Measurements from ENCODE around the gene TPM2.

The TPM2 gene

GRCh38 chr9:35679091-35679490 lies 10.6 kb downstream of the TPM2 start:
- DNase-seq (ENCODE audit: low read depth in 2 of 2), result no peak

DNA sequence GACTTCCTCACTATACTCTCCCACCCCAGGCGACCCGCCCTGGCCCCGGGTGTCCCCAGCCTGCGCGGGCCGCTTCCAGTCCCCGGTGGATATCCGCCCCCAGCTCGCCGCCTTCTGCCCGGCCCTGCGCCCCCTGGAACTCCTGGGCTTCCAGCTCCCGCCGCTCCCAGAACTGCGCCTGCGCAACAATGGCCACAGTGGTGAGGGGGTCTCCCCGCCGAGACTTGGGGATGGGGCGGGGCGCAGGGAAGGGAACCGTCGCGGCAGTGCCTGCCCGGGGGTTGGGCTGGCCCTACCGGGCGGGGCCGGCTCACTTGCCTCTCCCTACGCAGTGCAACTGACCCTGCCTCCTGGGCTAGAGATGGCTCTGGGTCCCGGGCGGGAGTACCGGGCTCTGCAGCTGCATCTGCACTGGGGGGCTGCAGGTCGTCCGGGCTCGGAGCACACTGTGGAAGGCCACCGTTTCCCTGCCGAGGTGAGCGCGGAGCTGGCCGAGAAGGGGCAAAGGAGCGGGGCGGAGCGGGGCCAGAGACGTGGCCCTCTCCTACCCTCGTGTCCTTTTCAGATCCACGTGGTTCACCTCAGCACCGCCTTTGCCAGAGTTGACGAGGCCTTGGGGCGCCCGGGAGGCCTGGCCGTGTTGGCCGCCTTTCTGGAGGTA lies 13.9 kb downstream of the TPM2 start:
- DNase-seq (ENCODE audit: low read depth in 2 of 2), result no peak

- DNase-seq (ENCODE audit: low read depth in 2 of 2), result no peak
Measured at GRCh38 chr9:35675204-35675603, 14.5 kb downstream of the TPM2 start.

DNA sequence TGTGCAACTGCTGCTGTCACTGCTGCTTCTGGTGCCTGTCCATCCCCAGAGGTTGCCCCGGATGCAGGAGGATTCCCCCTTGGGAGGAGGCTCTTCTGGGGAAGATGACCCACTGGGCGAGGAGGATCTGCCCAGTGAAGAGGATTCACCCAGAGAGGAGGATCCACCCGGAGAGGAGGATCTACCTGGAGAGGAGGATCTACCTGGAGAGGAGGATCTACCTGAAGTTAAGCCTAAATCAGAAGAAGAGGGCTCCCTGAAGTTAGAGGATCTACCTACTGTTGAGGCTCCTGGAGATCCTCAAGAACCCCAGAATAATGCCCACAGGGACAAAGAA lies 15.7 kb downstream of the TPM2 start:
- DNase-seq (ENCODE audit: low read depth in 2 of 2), result no peak

DNA sequence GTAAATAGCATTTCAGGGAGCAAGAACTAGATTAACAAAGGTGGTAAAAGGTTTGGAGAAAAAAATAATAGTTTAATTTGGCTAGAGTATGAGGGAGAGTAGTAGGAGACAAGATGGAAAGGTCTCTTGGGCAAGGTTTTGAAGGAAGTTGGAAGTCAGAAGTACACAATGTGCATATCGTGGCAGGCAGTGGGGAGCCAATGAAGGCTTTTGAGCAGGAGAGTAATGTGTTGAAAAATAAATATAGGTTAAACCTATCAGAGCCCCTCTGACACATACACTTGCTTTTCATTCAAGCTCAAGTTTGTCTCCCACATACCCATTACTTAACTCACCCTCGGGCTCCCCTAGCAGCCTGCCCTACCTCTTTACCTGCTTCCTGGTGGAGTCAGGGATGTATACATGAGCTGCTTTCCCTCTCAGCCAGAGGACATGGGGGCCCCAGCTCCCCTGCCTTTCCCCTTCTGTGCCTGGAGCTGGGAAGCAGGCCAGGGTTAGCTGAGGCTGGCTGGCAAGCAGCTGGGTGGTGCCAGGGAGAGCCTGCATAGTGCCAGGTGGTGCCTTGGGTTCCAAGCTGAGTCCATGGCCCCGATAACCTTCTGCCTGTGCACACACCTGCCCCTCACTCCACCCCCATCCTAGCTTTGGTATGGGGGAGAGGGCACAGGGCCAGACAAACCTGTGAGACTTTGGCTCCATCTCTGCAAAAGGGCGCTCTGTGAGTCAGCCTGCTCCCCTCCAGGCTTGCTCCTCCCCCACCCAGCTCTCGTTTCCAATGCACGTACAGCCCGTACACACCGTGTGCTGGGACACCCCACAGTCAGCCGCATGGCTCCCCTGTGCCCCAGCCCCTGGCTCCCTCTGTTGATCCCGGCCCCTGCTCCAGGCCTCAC lies 16.3 kb downstream of the TPM2 start, which contains the start of gene CA9:
Gene CA9 (plus strand): TSS at position 797 of the 893 bp plus-strand sequence. CDS start 32 bp downstream, at position 829.
- no peak for DNase-seq (ENCODE audit: low read depth in 2 of 2)

DNA sequence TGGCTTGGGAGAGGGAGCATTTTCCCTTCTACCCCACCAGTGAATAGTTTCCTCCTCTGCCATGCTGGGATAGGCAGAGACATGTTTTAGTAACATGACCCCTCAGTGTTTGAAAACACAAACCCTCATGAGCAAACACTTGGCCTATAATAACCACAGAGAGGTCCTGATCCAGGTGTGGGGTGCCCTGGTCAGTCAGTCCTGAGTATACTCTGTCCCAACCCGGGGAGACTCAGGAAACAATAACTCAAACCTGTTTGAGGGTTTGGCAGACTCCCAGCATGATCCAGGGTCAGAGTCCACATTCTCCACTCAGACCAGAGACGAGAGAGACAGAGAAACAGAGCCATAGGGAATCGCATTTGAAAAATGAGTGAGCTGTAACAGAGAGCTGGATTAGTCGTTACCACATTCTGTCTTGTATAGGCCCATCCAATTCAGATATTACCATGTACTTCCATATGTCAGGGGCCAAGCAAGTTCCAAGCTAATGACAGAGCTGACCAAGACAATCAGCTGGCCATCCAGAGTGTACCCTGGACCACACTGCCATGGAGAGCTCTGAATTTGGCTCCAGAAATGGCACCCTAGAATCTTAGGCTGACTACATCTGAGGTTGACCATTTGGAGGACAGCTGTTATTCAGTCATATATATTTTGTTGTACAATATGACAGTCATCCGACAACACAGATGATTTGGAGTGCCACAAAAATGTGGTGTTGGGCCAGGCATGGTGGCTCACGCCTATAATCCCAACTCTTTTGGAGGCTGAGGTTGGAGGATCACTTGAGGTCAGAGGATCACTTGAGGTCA lies 20.2 kb downstream of the TPM2 start:
- no peak for DNase-seq (ENCODE audit: low read depth in 2 of 2)

DNA sequence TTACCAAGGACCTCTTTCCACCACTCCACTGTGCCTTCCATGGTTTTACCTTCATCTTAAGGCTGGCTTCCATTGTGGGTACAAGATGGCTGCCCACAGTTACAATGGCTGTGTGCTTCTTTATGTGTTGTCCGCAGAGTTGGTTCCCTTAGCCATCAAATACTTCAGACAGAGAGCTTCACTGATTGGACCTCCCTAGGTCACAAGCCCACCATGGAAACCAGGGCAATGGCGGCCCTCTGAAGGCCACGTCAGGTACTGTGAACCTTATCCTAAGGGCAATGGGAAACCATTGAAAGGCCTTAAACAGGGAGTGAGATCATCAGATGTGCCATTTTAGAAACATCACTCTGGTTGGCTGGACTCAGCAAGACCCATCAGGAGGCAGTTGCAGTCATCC lies 21.8 kb downstream of the TPM2 start:
- no peak for DNase-seq (ENCODE audit: low read depth in 2 of 2)

GRCh38 chr9:35666549-35666948 lies 23.2 kb downstream of the TPM2 start:
- no peak for DNase-seq (ENCODE audit: low read depth in 2 of 2)

DNA sequence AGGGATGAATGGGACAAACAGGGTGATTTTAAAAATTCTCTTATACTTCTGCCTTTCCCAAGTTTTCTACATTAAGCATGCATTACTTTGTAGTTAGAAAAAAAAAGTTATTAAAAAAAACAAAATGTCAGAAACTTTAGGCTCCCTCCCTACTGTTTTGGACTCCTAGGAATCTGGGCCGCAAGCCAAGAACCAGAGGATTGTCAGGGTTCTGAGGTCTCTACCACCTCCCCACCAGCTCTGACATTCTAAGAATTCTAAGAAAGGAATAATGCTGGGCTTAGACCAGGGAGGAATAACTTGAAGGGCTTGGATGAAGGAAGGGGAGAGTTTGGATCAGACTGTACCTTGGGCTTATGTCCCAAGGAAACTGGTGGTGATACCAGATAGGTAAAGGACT lies 23.7 kb downstream of the TPM2 start:
- no peak for DNase-seq (ENCODE audit: low read depth in 2 of 2)

DNA sequence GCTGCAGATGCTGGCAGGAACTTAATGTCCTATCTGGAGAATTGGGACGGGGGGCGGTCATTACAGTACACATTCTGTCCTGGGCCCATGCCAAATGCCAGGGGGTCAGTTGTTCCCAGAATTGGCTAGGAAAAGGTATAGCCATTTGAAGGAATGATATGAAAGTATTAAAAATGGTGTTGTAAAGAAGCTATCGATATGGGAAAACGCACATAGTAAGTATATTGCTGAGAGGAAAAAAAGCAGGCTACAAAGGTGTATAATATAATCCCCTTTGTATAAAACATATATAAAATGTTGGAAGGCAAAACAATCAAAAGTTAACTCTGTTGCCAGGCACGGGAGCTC lies 24.3 kb downstream of the TPM2 start:
- no peak for DNase-seq (ENCODE audit: low read depth in 2 of 2)

- no peak for DNase-seq (ENCODE audit: low read depth in 2 of 2)
Measured at GRCh38 chr9:35664531-35665470, 24.9 kb downstream of the TPM2 start, which contains the start of gene ARHGEF39. Gene ARHGEF39, minus strand, starts transcription at chr9:35665195. Its CDS starts 26 bp downstream, at chr9:35665169.

DNA sequence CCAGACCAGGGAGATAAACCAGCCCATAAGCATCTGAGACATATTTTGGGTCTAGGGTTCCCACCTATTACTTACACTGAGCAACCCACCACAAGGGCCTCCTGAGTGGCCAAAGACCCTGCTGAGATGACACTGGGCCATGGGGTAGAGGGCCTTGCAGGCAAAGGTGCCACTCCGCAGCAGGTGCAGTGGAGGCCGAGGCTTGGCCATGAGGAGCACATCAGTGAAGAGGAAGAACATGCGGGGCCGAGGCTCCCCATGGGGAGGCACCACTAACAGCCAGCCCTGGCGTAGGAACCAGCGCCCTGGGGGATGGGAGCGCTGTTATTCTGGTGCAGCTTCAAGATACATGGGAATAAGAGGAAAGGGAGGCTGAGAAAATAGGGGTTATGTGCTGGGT lies 27.3 kb downstream of the TPM2 start:
- DNase-seq (ENCODE audit: low read depth in 2 of 2), result no peak

DNA sequence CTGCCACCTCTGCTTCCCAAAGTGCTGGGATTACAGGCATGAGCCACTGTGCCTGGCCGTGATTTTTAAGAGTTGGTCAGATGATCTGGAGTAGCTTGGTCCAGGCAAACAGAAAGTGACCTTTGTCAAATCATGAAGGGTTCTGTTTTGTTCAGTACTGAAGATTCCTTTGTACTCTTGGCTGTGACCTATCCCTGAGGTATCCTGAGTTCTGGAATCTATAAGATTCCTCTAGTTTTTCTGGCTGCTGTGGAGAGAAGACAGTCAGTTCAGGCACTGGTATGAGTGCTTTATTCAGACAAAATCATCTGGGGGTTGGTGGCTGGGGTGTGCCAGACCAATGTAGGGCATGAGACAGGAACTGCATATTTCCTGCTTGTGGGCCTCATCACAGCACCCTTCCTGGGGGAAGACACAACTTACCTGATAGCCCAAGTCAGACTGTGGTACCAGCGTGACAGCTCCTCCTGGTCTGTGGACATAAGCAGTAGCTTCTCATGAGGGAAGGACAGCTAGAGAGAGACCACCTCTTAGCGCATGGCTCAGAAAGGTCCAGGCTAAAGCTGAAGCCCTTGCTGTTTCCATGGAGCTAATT lies 27.9 kb downstream of the TPM2 start:
- no peak for DNase-seq (ENCODE audit: low read depth in 2 of 2)

DNA sequence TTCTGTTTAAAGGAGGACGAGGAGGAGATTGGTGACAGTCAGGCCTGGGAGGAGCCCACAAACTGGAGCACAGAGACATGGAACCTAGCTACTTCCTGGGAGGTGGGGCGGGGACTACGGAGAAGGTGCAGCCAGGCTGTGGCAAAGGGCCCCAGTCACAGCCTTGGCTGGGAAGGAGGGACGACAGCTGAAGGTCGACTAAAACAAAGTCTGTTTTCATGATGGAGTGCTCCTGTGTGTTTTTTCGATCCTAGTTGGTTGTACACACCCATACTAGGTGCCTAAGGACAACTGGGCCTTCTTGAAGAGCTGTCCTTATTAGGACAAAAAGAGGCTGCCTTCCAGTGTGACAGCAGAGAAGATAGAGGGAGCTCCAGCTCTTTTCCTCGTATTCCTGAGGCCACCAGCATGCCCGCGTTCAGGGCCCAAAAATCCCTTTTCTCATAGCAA lies 28.7 kb downstream of the TPM2 start:
- DNase-seq (ENCODE audit: low read depth in 2 of 2), result no peak

DNA sequence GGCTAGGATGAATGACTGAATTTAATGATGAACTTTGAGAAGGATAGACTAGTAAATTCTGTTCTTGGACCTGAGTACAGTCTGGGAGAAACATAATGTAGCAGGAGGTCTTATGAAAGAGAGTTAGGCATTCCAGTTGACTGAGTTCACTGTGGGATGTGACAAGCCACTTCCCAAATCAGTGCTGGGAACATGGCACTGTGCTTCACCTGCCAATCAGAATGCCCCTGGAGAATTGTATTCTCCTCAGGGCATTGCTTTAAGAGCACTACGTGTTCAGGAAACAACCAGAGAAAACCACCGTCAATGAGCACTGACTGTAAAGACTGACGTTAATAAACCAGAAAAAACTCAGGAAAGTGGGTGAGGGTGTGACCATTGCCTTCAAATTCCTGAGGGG lies 30.4 kb downstream of the TPM2 start:
- no peak for DNase-seq (ENCODE audit: low read depth in 2 of 2)

GRCh38 chr9:35658968-35659220 lies 30.8 kb downstream of the TPM2 start:
- DNase-seq (ENCODE audit: low read depth in 2 of 2), result no peak

- DNase-seq (ENCODE audit: low read depth in 2 of 2), result peak; percentile 57 to 62
Measured at GRCh38 chr9:35658137-35658967, 31.4 kb downstream of the TPM2 start, which contains the start of gene CCDC107. Gene CCDC107, plus strand, starts transcription at chr9:35658292. Its CDS starts 88 bp downstream, at chr9:35658380.

DNA sequence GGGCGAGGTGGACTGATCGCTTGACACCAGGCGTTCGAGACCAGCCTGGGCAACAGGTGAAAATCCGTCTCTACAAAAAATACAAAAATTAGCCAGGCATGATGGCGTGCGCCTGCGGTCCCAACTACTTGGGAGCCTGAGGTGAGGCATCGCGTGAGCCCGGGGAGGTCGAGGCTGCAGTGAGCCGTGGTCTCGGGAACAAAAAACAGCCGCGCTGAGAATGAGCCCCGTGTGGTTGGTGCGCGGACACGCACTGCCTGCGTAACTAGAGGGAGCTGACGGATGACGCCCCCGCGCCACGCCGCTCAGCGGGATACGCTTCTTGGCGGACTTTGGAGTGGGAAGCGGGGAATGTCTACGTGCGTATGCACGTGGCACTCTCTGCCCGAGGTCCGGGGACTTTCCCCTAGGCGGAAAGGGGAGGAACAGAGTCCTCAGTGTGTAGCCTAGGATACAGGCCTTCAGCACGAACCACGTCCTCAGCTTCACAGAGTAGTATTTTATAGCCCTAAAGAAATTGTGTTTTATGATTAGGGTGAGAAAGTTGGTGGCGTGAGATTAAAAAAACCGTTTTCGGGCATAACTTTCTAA lies 32.1 kb downstream of the TPM2 start, which contains the start of gene RMRP:
Gene RMRP (minus strand): TSS at position 474 of the 591 bp plus-strand sequence.
- DNase-seq (ENCODE audit: low read depth in 2 of 2), result peak; percentile 99

DNA sequence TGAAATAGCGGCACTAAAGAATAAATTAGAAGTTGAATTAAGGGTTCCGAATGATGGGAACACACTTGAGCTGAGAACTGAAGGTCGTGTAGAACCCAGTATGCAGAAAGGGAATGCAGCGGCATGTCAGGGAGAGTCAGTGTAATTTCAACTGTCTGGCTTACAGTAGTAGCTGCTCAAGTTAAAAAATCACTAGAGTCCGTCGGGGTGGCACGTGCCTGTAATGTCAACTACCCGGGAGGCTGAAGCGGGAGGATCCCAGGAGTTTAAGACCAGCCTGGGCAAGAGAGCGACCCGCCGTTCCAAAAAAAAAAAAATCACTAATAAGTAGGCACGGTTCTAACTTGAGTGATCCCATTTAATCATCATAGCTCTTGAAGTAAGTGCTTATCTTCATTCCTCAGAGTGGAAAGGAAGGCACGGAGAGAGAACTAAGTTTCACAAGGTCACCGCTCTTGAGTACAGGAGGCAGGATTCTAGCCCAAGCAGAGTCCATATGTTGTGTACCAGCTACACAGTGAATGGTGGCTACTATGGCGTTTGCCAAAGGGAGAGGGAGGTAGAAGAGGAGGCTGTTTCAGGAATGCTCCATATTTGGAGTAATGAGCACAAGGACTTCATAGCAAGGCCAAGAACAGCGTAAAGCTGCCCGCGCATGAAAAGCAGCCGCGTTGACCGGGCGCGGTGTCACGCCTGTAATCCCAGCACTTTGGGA lies 32.7 kb downstream of the TPM2 start:
- DNase-seq (ENCODE audit: low read depth in 2 of 2), result no peak
